MCF 10A (cell line): ENCODE data around the gene TMEM151A. TPM values are rescaled to one million over a fixed set of nuclear protein-coding genes. Genes with fewer than 3 reads are reported as not detected.

ENCODE experiments used
- BruUV-seq: library from RNA; stranded (reverse); fragments of 400-500 nt; replicated peaks from 2 replicates; lab custom pipeline; 2021; lab: Mats Ljungman, UMichigan
- CTCF ChIA-PET: fragments of 300-600 bp; sonication (Branson Sonifier 250); formaldehyde crosslinking; extraction: SDS; loops from one replicate; lab custom pipeline; 2021; ENCODE audit warnings: antibody characterized with exemption, inconsistent platforms; lab: Yijun Ruan, JAX
- POLR2A ChIA-PET: fragments of 300-600, 350-650 bp; sonication (Branson Sonifier 250); formaldehyde crosslinking; extraction: SDS; loops from one replicate; lab custom pipeline; 2020; ENCODE audit warnings: antibody characterized with exemption, inconsistent platforms; lab: Yijun Ruan, JAX
- DNase-seq: peaks from one replicate; pipeline ENCODE4 v3.0.0-alpha.2; 2018; ENCODE audit not compliant: unreplicated experiment
- H3K27ac Mint-ChIP-seq: one replicate; pipeline ENCODE4 v1.8.0; 2022; ENCODE audit warnings: mild to moderate bottlenecking, low read depth, mixed read lengths; ENCODE audit not compliant: unreplicated experiment
- H3K27me3 Mint-ChIP-seq: one replicate; pipeline ENCODE4 v1.8.0; 2022; ENCODE audit warnings: mixed read lengths; ENCODE audit not compliant: insufficient read depth, unreplicated experiment
- H3K36me3 Mint-ChIP-seq: one replicate; pipeline ENCODE4 v1.8.0; 2022; ENCODE audit warnings: mild to moderate bottlenecking, moderate library complexity, mixed read lengths; ENCODE audit not compliant: insufficient read depth, unreplicated experiment
- H3K4me1 Mint-ChIP-seq: one replicate; pipeline ENCODE4 v1.8.0; 2022; ENCODE audit warnings: mixed read lengths; ENCODE audit not compliant: insufficient read depth, unreplicated experiment
- H3K4me3 Mint-ChIP-seq: one replicate; pipeline ENCODE4 v1.8.0; 2022; ENCODE audit warnings: mild to moderate bottlenecking, moderate library complexity, mixed read lengths; ENCODE audit not compliant: unreplicated experiment
- H3K9me3 Mint-ChIP-seq: one replicate; pipeline ENCODE4 v1.8.0; 2022; ENCODE audit warnings: mixed read lengths; ENCODE audit not compliant: unreplicated experiment
- intact Hi-C: fragments of 100-400 bp; cut with micrococcal nuclease; formaldehyde crosslinking; loops from 2 replicates; pipeline ENCODE4 v1.14.1; 2022
- total RNA-seq: library from RNA; stranded (reverse); gene quantifications from 2 replicates; pipeline ENCODE4 v1.2.3, GENCODE V29; 2022
- TF ChIP-seq, protein P1 (sequence below): fragments of 200-600 bp; IDR thresholded peaks from one replicate; pipeline ENCODE4 v1.8.0; 2022; ENCODE audit warnings: antibody characterized with exemption, mild to moderate bottlenecking; ENCODE audit not compliant: unreplicated experiment

TMEM151A gene
- total RNA-seq, 1 experiment from 2014 or later: not detected

DNA sequence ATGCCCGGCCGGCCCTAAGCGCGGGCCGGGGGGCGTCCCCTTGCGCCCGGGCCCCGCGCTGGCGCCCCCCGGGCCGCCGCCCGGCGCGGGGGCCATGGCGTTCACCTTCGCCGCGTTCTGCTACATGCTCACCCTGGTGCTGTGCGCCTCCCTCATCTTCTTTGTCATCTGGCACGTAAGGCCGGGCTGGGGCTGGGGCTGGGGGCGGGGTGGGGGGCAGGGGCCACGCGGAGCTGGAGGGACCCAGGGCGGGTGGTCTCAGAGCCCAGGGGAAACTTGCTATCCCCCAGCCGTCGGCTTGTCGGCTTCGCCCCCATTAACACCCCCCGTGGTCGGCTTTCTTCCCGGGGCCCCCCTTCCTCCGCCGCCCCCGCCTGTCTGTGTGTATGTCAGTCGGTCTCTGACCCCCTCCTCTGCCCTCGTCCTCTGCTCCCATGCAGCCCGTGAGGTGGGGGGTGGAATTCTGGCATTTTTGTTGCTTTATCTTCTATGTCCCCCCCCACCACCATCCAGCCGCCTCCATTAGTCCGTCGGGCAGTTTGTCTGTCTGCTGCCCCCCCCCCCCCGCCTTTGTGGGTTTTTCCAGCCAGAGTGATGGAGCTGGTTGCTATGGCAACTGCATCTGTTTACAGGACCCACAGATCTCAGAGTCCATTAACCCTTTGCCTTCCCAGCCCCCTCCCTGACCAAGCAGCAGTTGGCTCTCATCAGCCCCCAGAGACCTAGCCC, 13.2 kb upstream of the TMEM151A start:
- TF ChIP-seq, protein P1, sequence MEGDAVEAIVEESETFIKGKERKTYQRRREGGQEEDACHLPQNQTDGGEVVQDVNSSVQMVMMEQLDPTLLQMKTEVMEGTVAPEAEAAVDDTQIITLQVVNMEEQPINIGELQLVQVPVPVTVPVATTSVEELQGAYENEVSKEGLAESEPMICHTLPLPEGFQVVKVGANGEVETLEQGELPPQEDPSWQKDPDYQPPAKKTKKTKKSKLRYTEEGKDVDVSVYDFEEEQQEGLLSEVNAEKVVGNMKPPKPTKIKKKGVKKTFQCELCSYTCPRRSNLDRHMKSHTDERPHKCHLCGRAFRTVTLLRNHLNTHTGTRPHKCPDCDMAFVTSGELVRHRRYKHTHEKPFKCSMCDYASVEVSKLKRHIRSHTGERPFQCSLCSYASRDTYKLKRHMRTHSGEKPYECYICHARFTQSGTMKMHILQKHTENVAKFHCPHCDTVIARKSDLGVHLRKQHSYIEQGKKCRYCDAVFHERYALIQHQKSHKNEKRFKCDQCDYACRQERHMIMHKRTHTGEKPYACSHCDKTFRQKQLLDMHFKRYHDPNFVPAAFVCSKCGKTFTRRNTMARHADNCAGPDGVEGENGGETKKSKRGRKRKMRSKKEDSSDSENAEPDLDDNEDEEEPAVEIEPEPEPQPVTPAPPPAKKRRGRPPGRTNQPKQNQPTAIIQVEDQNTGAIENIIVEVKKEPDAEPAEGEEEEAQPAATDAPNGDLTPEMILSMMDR: no peak
- ChIA-PET CTCF (no interaction called here), POLR2A (interaction anchor here (1.3 to 2.8 kb wide), 2 partner anchors 9 to 10 kb away, joined by 4 to 11 read pairs; partner anchors contain the start of gene YIF1A)
- H3K4me3 Mint-ChIP-seq: no peak overlapping the region
- H3K36me3 Mint-ChIP-seq: peaks cover 36% of the 10 kb centered on the region
- H3K27me3 Mint-ChIP-seq: peaks cover 10% of the 10 kb centered on the region
- H3K9me3 Mint-ChIP-seq: no peaks in the 10 kb centered on the region
- peaks cover 5% of the 10 kb centered on the region for H3K4me1 Mint-ChIP-seq
- BruUV-seq: no TSS peak
- intact Hi-C loops: no loop called here
- no peak overlapping the region for H3K27ac Mint-ChIP-seq
- no peak for DNase-seq

DNA sequence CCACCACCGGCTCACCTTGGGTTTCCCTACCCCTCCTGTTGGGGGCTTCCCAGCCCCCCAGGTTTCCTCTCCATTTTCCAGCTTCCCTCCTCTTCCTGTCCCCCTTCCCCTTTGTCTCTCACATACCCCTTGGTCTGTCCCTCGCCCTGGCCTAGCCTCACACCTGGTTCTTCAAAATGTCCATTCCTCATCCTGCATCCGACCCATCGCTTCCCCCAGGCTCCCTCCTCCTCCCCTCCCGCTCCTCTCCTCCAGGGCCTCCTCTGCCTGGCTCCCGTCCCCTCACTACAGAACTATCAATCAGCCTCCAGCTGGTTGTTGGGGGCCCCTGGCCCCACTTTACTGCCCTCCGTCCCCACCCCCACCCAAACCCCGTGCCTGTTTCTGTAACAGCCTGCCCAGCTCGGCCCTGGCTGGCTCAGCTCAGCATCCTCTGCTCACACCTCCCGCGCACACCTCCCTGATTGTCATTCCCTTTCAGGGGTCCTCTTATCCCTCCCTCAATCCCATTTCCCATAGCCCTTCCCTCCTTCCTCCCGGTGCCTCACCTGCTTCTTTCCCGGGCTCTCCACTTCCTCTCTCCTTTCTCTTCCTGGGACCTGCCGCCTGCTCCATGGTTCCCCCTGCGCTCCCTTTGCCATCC, 12.5 kb upstream of the TMEM151A start:
- ChIA-PET CTCF (no interaction called here), POLR2A (interaction anchor here (1.3 to 2.8 kb wide), 2 partner anchors 10 kb away, joined by 4 to 11 read pairs; partner anchors contain the start of gene YIF1A)
- no peak for DNase-seq
- intact Hi-C loops: no loop called here
- Mint-ChIP-seq H3K27me3 (peaks cover 10% of the 10 kb centered on the region), H3K4me1 (peaks cover 2% of the 10 kb centered on the region), H3K4me3 (no peak overlapping the region), H3K36me3 (peaks cover 30% of the 10 kb centered on the region), H3K9me3 (no peaks in the 10 kb centered on the region), H3K27ac (no peak overlapping the region)
- TF ChIP-seq, protein P1: no peak
- BruUV-seq: no TSS peak

DNA sequence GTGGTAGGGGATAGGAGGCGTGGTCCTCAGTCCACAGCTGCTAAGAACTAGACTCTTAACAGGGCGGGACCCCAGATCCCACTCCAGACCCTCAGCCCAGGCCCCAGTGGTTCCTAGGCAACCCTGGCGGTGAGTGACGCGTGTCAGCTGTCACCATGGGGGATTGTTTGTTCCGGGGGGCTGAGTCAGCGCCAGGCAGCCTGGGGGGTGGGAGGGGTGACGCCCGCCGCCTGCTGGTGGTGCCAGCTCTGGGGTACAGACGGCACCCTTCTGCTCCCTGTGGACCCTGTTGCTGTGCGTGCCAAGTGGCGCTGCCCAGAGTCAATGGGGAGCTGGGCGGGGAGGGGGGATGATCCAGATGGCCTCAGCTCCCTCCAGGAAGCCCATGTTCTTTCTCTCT, 11.3 kb upstream of the TMEM151A start:
- H3K36me3 Mint-ChIP-seq: peaks cover 17% of the 10 kb centered on the region
- H3K9me3 Mint-ChIP-seq: no peaks in the 10 kb centered on the region
- TF ChIP-seq, protein P1: no peak
- no peak overlapping the region for H3K4me3 Mint-ChIP-seq
- ChIA-PET POLR2A (interaction anchor here (0.7 to 2.8 kb wide), 10 partner anchors 9 to 56 kb away, joined by 3 to 11 read pairs (median 4); partner anchors contain the start of genes RAB1B, RIN1 and YIF1A), CTCF (interaction anchor here (1.0 to 3.3 kb wide), 2 partner anchors 12 to 48 kb away, joined by 5 to 24 read pairs; partner anchors contain the start of gene RAB1B)
- H3K27ac Mint-ChIP-seq: no peak overlapping the region
- intact Hi-C loops: no loop called here
- peaks cover 10% of the 10 kb centered on the region for H3K27me3 Mint-ChIP-seq
- DNase-seq: no peak
- BruUV-seq: no TSS peak
- H3K4me1 Mint-ChIP-seq: no peaks in the 10 kb centered on the region

DNA sequence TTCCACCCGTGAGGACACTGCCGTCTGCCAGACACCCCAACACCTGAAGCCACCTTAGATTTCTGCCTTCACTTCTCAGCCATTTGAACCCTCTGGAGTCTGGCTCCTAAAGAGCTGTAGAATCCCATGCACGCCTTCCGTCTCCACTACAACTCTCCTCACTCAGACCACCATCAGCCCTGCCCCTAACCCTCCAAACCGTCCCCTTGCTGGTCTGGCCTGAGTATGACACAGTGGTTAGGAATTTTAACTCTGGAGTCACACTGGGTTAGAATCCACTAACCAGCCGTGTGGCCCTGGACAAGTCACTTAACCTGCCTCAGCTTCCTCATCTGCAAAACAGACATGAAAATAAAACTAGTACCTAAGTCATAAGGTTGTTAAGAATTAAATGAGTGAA, 10.7 kb upstream of the TMEM151A start:
- no peaks in the 10 kb centered on the region for H3K9me3 Mint-ChIP-seq
- ChIA-PET POLR2A (interaction anchor here (0.9 to 2.8 kb wide), 10 partner anchors 8 to 63 kb away, joined by 3 to 11 read pairs (median 4); partner anchors contain the start of genes BRMS1, RAB1B, RIN1 and TMEM151A), CTCF (interaction anchor here (1.0 to 3.3 kb wide), 4 partner anchors 9 to 48 kb away, joined by 4 to 24 read pairs (median 5); partner anchors contain the start of gene RAB1B)

More for the DNA sequence above, 10.7 kb upstream of the TMEM151A start:
- Mint-ChIP-seq H3K27me3 (peaks cover 10% of the 10 kb centered on the region), H3K4me3 (no peak overlapping the region), H3K36me3 (peaks cover 13% of the 10 kb centered on the region), H3K4me1 (no peaks in the 10 kb centered on the region), H3K27ac (no peak overlapping the region)
- TF ChIP-seq, protein P1: no peak
- intact Hi-C loops: no loop called here
- DNase-seq: no peak
- BruUV-seq: no TSS peak
